Measurements from ENCODE around the gene GREB1L.

DNA sequence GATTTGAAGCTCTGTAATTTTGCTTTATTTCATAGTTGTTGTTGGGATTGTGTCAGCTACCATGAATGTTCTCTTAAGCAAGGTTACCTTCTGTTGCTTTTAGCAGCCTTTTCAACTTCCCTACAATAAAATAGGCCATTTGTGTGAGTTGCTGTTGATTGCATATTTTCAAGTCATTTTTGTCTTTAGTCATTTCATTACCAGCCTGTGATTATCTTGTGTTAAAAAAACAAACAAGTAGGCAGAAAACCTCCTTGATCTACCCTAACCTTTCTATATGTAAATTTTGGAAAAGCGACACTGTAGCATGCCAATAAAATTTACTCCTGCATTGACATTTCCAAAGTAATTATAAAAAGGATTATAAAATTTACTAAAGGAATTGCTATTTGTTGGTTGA, 19.3 kb downstream of the GREB1L start:
- TF ChIP-seq, protein P1, sequence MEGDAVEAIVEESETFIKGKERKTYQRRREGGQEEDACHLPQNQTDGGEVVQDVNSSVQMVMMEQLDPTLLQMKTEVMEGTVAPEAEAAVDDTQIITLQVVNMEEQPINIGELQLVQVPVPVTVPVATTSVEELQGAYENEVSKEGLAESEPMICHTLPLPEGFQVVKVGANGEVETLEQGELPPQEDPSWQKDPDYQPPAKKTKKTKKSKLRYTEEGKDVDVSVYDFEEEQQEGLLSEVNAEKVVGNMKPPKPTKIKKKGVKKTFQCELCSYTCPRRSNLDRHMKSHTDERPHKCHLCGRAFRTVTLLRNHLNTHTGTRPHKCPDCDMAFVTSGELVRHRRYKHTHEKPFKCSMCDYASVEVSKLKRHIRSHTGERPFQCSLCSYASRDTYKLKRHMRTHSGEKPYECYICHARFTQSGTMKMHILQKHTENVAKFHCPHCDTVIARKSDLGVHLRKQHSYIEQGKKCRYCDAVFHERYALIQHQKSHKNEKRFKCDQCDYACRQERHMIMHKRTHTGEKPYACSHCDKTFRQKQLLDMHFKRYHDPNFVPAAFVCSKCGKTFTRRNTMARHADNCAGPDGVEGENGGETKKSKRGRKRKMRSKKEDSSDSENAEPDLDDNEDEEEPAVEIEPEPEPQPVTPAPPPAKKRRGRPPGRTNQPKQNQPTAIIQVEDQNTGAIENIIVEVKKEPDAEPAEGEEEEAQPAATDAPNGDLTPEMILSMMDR (IDR thresholded peaks at IDR 0.05), result no peak
- TF ChIP-seq POLR2A (IDR thresholded peaks at IDR 0.05; ENCODE audit: low read depth), result no peak
- TF ChIP-seq EP300 (IDR thresholded peaks at IDR 0.05), result no peak
- no peak for TF ChIP-seq POLR2AphosphoS5 (IDR thresholded peaks at IDR 0.05)

Measured in esophagus muscularis mucosa (tissue), 4 donors.